ENCODE data around the gene SPATA31A5.
"Not testable (repeated sequence)": the region's sequence is repeated elsewhere in the genome, so short reads cannot be mapped to it uniquely, and the experiment has no call there.

Gene SPATA31A5

GRCh38 chr9:60914107-60914506 is at the start of gene SPATA31A5:
TSS of gene SPATA31A5 (plus strand) at chr9:60914407. CDS start at chr9:60914436, 29 bp downstream.
- DNase-seq (ENCODE audit: low read depth, low spot score): not testable (repeated sequence)

DNA sequence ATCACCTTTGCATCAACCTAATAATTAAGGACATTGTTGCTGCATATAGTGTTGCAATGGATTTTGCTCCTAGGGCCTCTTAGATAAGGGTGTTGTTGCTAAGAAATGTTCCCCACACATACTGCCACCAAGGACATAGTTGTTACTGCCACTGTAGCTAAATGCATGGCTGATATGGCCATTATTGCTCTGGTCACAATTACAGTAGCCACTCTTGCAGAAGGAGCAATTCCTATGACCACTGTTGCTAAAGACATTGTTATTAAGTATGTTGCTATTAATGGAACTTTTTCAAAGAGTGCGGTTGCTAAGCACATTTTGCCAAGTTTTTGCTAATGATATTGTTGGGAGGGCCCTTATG is 48.8 kb downstream of the SPATA31A5 start:
- not testable (repeated sequence) for DNase-seq (ENCODE audit: low read depth, low spot score)

GRCh38 chr9:60966382-60966781 is 52.2 kb downstream of the SPATA31A5 start:
- DNase-seq (ENCODE audit: low read depth, low spot score): not testable (repeated sequence)
